Left renal cortex interstitium (tissue), 4 donors: Measurements from ENCODE around the gene GSDME. TPM values are rescaled to one million over a fixed set of nuclear protein-coding genes. Genes with fewer than 3 reads are reported as not detected.

ENCODE experiments used
- DNase-seq, 4 donors: peaks; one replicate each; pipeline ENCODE4 v3.0.0-alpha.2; 2013; ENCODE audit warnings: low read depth in 4 of 4, low spot score in 2 of 4, missing footprints in 1 of 4
- polyA plus RNA-seq, 4 donors: library from polyadenylated mRNA; unstranded; fragments of 120-200 nt; gene quantifications; one replicate each; pipeline ENCODE4 v1.2.1, GENCODE V29; 2013; ENCODE audit not compliant: insufficient read length in 4 of 4

GSDME gene
- polyA plus RNA-seq, 4 donors = 13.0 to 17.7 (median 15.0) TPM

GRCh38 chr7:24659505-24659904 lies 97.8 kb downstream of the GSDME start:
- DNase-seq = no peak

DNA sequence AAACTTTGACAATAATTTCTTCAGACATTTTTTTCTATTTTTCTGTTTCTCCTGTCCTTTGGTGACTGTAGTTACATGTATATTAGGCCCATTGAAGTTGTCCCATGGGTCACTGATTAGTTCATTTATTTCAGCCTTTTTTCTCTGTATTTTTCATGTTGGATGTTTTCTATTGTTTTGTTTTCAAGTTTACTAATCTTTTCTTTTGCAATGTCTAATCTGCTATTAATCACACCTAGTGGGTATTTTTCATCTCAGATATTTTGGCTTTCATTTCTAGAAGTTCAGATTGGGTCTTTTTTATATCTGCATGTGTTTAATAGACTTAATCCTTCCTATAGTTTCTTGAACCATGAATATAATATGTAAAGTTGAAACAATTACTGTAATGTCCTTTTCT lies 99.3 kb downstream of the GSDME start:
- DNase-seq = no peak

- DNase-seq = no peak
These were observed 100.7 kb downstream of the GSDME start for GRCh38 chr7:24656608-24657007.

DNA sequence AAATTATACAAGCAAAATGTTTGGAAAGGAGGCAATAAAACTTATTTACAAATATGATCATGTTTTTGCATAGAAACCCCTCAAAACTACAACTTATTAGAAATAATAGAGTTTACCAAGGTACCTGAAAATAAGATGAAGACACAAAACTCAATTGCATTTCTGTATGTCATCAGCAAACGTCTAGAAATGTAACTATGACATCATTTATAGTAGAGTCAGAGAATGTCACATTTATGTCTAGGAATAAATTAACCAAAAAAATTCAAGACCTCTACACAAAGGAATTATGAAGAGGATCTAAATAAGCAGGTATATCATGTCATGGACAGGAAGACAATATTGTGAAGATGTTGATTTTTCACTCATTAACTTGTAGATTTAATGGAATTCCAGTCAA lies 103.0 kb downstream of the GSDME start:
- no peak for DNase-seq

DNA sequence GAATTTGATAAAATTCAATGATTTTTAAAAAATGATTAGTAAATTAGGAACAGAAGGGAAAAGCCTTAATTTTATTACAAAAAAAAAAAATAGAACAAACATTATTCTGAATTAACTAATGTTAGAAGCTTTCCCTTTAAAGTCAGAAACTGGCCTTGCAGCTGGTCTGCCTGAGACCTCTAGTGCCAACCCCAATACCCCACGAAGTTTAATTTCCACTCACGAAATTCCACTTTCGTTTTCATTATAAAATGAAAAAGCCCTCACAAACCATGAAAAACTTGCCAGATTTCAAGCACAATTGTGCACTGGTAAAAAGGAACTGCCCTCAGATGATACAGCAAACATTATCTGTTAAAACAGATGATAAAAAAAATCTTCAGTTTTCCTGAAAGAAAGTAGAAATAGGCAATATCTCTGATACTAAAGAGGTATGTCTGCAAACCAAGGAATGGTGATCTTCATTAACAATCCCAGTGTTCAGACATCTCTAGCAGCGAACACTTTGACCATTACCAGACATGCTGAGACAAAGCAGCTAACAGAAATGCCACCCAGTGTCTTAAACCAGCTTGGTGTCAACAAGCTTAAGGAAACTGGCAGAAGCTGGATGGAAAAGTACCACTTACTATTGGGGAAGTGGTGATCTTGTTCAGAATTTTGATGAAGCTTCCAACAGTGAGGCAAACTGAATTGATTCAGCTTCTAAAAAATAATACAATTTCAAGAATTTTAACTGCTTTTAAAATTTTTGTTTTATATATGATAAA lies 103.8 kb downstream of the GSDME start:
- DNase-seq = no peak

- no peak for DNase-seq
These were observed 104.9 kb downstream of the GSDME start for GRCh38 chr7:24652251-24652939.

Other genes starting within 250 kb of the GSDME start
- gene PALS2, start 184.0 kb downstream of the GSDME start, polyA plus RNA-seq = 10 to 100 TPM in 2 of 4 donors, 1 to 10 TPM in 2; 8.5 to 13.6 (median 10.5) TPM
- 10 to 100 TPM; 15.4 to 29.9 (median 21.2) TPM for gene OSBPL3, start 222.7 kb upstream of the GSDME start, polyA plus RNA-seq